Stimulated activated CD4-positive, alpha-beta T cell treated with anti-CD3 and anti-CD28 coated beads, Interleukin-1b, Interleukin-23, amount 100 ng/mL, for 24 hours (primary cell): ENCODE data around the gene PTX4.
"Not testable (repeated sequence)": the region's sequence is repeated elsewhere in the genome, so short reads cannot be mapped to it uniquely, and the experiment has no call there.

Experiments
- DNase-seq, 4 experiments: peaks; one replicate each; pipeline ENCODE4 v3.0.0-alpha.2; 2020; ENCODE audit warnings: low read depth in 4 of 4, low spot score in 1 of 4

Gene PTX4

GRCh38 chr16:1485847-1486496, 2.8 kb downstream of the PTX4 start:
- no peak for DNase-seq

- DNase-seq: no peak
These were observed 6.6 kb downstream of the PTX4 start for GRCh38 chr16:1481906-1482835.

GRCh38 chr16:1478937-1479336, 9.8 kb downstream of the PTX4 start:
- DNase-seq: not testable (repeated sequence)

- no peak for DNase-seq
These were observed 11.7 kb downstream of the PTX4 start for GRCh38 chr16:1477033-1477432.

GRCh38 chr16:1475552-1476114, 13.1 kb downstream of the PTX4 start:
- DNase-seq: no peak

GRCh38 chr16:1474796-1475551, 13.8 kb downstream of the PTX4 start, which contains the start of gene CLCN7:
Gene CLCN7, minus strand, starts transcription at chr16:1475028. Its CDS starts 54 bp downstream, at chr16:1474974.
- DNase-seq: peak; percentile 71 to 85 (median 80)

- DNase-seq: no peak
These were observed 14.5 kb downstream of the PTX4 start for GRCh38 chr16:1474082-1474795.

GRCh38 chr16:1472974-1473373, 15.8 kb downstream of the PTX4 start:
- no peak for DNase-seq

GRCh38 chr16:1471569-1472194, 17.1 kb downstream of the PTX4 start:
- no peak for DNase-seq

- DNase-seq: no peak
These were observed 18.1 kb downstream of the PTX4 start for GRCh38 chr16:1470481-1471251.

- no peak for DNase-seq
These were observed 19.0 kb downstream of the PTX4 start for GRCh38 chr16:1469693-1470201.

- DNase-seq: not testable (repeated sequence)
These were observed 19.6 kb downstream of the PTX4 start for GRCh38 chr16:1469141-1469540.

- no peak for DNase-seq
These were observed 20.3 kb downstream of the PTX4 start for GRCh38 chr16:1468426-1468810.

GRCh38 chr16:1466968-1467521, 21.7 kb downstream of the PTX4 start:
- DNase-seq: no peak

- DNase-seq: no peak
These were observed 22.7 kb downstream of the PTX4 start for GRCh38 chr16:1466054-1466453.

GRCh38 chr16:1465567-1465915, 23.2 kb downstream of the PTX4 start:
- DNase-seq: no peak

GRCh38 chr16:1464894-1465566, 23.7 kb downstream of the PTX4 start:
- DNase-seq: no peak

GRCh38 chr16:1464196-1464893, 24.4 kb downstream of the PTX4 start:
- no peak for DNase-seq
